NCI-H460 (cell line): Measurements from ENCODE around the gene FLG. TPM values are rescaled to one million over a fixed set of nuclear protein-coding genes. Genes with fewer than 3 reads are reported as not detected.
"Not testable (repeated sequence)": the region's sequence is repeated elsewhere in the genome, so short reads cannot be mapped to it uniquely, and the experiment has no call there.

Experiments
- DNase-seq: peaks from one replicate; pipeline ENCODE4 v3.0.0-alpha.2; 2016; ENCODE audit warnings: low read depth; ENCODE audit errors: extremely low read depth
- total RNA-seq: library from RNA; depleted of rRNA; stranded (reverse); fragments of >200 nt; shearing (Covaris generic); gene quantifications from 2 replicates; pipeline ENCODE4 v1.2.3, GENCODE V29; 2014; rRNA removed

FLG gene
- total RNA-seq, 1 experiment from 2014 or later, result not detected

DNA sequence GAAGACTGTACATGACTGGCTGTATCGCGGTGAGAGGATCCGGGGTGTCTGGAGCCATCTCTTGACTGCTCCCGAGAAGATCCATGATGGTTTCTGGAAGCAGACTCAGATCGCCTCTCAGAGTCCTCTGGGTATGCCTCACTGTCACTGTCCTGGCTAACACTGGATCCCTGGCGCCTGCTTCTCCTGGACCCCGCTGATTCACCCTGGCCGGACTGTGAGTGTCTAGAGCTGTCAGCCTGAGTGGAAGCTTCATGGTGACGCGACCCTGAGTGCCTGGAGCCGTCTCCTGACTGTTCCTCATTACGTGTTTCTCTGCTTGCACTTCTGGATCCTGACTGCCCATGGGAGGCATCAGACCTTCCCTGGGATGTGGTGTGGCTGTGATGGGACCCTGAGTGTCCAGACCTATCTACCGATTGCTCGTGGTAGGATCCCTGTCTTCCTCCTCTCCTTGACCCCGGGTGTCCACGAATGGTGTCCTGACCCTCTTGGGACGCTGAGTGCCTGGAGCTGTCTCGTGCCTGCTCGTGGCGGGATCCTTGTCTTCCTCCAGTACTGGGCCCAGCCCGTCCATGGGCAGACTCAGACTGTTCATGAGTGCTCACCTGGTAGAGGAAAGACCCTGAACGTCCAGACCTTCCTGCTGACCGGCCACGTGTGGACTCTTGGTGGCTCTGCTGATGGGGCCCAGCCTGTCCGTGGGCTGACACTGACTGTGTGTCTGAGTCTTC, 21.7 kb downstream of the FLG start:
- not testable (repeated sequence) for DNase-seq

DNA sequence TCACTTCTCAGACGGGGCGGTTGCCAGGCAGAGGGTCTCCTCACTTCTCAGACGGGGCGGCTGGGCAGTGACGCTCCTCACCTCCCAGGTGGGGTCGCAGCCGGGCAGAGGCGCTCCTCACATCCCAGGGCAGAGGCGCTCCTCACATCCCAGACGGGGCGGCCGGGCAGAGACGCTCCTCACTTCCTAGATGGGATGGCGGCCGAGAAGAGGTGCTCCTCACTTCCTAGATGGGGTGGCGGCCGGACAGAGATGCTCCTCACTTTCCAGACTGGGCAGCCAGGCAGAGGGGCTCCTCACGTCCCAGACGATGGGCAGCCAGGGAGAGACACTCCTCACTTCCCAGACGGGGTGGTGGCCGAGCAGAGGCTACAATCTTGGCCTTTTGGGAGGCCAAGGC, 68.6 kb downstream of the FLG start:
- not testable (repeated sequence) for DNase-seq

Other genes with a start within 250 kb of the FLG start
- gene TCHHL1, start 236.2 kb downstream of the FLG start, total RNA-seq, result not detected in 2 replicates
- 0.02 and 0.03 TPM in 2 replicates for gene TCHH, start 209.8 kb downstream of the FLG start, total RNA-seq
- gene RPTN, start 166.0 kb downstream of the FLG start, total RNA-seq, result not detected in 2 replicates
- not detected in 2 replicates for gene HRNR, start 101.0 kb downstream of the FLG start, total RNA-seq
- under 0.01 TPM in 1 of 2 replicates, not detected in the other for gene FLG2, start 34.8 kb upstream of the FLG start, total RNA-seq
- not detected in 2 replicates for gene CRNN, start 89.0 kb upstream of the FLG start, total RNA-seq
- gene LCE5A, start 185.6 kb upstream of the FLG start, total RNA-seq, result not detected in 2 replicates
- not detected in 2 replicates for gene CRCT1, start 189.2 kb upstream of the FLG start, total RNA-seq
- gene LCE3E, start 241.5 kb upstream of the FLG start, total RNA-seq, result not detected in 2 replicates